Left lung (tissue), 10 donors: ENCODE results near the gene TMEM245. TPM values are rescaled to one million over a fixed set of nuclear protein-coding genes. Genes with fewer than 3 reads are reported as not detected.
"Not testable (repeated sequence)": the region's sequence is repeated elsewhere in the genome, so short reads cannot be mapped to it uniquely, and the experiment has no call there.

ENCODE experiments used
- ATAC-seq: fragments of 200-7000 bp; cut with Tn5 transposase; one replicate; pipeline ENCODE4 v1.9.1; 2020; ENCODE audit warnings: moderate library complexity
- DNase-seq, 4 donors: peaks; one replicate each; pipeline ENCODE4 v3.0.0-alpha.2; 2013 to 2020
- H3K27ac ChIP-seq, 2 donors: fragments of 200-600 bp; sonication (generic) in 1 of 2; one replicate each; pipeline versions ENCODE4 v1.5.0 to v1.8.0; 2020 to 2021
- H3K27me3 ChIP-seq, 2 donors: fragments of 200-600 bp; sonication (generic) in 1 of 2; one replicate each; pipeline versions ENCODE4 v1.5.0 to v1.8.0; 2020 to 2021
- H3K36me3 ChIP-seq, 2 donors: fragments of 200-600 bp; sonication (generic) in 1 of 2; one replicate each; pipeline versions ENCODE4 v1.5.0 to v1.8.0; 2020 to 2021
- H3K4me1 ChIP-seq, 2 donors: fragments of 200-600 bp; one replicate each; pipeline ENCODE4 v1.8.0; 2021
- H3K4me3 ChIP-seq, 2 donors: fragments of 200-600 bp; sonication (generic) in 1 of 2; one replicate each; pipeline versions ENCODE4 v1.5.0 to v1.8.0; 2020 to 2021; ENCODE audit warnings: mild to moderate bottlenecking in 1 of 2
- H3K9me3 ChIP-seq, 2 donors: fragments of 200-600 bp; sonication (generic) in 1 of 2; one replicate each; pipeline versions ENCODE4 v1.5.0 to v1.8.0; 2020 to 2021
- intact Hi-C, 2 donors: fragments of 100-400 bp; cut with DNase I; formaldehyde crosslinking; loops; one replicate each; pipeline versions ENCODE4 v1.11.2 to v1.14.2; 2022
- polyA plus RNA-seq, 6 donors: library from polyadenylated mRNA; unstranded; fragments of 120-200 nt; gene quantifications; one replicate each; pipeline ENCODE4 v1.2.1, GENCODE V29; 2013; ENCODE audit not compliant: insufficient read length in 6 of 6
- total RNA-seq, 2 donors: library from RNA; stranded (reverse); fragmentation: NEBNext Ultra II Directional; extraction: Animal tissue kit (Norgen Biotek cat#: 25700); gene quantifications; one replicate each; pipeline ENCODE4 v1.2.1, GENCODE V29; 2021
- TF ChIP-seq, protein P1 (sequence below), 2 donors: fragments of 200-600 bp; sonication (generic) in 1 of 2; IDR thresholded peaks; one replicate each; pipeline versions ENCODE4 v1.5.0 to v1.8.0; 2021; ENCODE audit warnings: antibody characterized with exemption in 2 of 2
- donor health status: DM: no; HTN: yes; CAD: no.
- donor health status: DM: no; HTN: no; CAD: no.

The TMEM245 gene
- total and polyA plus RNA-seq, 8 donors, result 61.0 to 89.2 (median 81.7) TPM

DNA sequence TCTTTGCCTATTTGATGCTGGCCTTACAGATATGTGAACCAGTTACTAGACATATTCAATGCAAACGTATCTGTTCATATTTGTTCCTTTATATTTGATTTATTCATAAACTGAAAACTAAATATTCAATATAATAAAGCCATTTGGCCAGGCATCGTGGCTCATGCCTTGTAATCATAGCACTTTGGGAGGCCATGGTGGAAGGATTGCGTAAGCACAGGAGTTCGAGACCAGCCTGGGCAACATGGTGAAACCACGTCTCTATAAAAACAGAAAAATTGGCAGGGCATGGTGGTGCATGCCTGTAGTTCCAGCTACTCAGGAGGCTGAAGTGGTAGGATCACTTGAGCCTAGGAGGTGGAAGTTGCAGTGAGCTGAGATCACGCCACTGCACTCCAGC is 57.2 kb downstream of the TMEM245 start:
- H3K27ac ChIP-seq, result no peak overlapping the region
- H3K4me1 ChIP-seq, result no peaks in the 10 kb centered on the region
- ATAC-seq (no peak), DNase-seq (no peak)
- H3K27me3 ChIP-seq, result no peaks in the 10 kb centered on the region
- intact Hi-C loops, result no loop called here
- H3K4me3 ChIP-seq, result no peak overlapping the region
- H3K36me3 ChIP-seq, result peaks cover 0 to 75% of the 10 kb centered on the region in 2 donors
- TF ChIP-seq, protein P1, sequence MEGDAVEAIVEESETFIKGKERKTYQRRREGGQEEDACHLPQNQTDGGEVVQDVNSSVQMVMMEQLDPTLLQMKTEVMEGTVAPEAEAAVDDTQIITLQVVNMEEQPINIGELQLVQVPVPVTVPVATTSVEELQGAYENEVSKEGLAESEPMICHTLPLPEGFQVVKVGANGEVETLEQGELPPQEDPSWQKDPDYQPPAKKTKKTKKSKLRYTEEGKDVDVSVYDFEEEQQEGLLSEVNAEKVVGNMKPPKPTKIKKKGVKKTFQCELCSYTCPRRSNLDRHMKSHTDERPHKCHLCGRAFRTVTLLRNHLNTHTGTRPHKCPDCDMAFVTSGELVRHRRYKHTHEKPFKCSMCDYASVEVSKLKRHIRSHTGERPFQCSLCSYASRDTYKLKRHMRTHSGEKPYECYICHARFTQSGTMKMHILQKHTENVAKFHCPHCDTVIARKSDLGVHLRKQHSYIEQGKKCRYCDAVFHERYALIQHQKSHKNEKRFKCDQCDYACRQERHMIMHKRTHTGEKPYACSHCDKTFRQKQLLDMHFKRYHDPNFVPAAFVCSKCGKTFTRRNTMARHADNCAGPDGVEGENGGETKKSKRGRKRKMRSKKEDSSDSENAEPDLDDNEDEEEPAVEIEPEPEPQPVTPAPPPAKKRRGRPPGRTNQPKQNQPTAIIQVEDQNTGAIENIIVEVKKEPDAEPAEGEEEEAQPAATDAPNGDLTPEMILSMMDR (IDR thresholded peaks at IDR 0.05), result no peak
- H3K9me3 ChIP-seq, result no peaks in the 10 kb centered on the region

DNA sequence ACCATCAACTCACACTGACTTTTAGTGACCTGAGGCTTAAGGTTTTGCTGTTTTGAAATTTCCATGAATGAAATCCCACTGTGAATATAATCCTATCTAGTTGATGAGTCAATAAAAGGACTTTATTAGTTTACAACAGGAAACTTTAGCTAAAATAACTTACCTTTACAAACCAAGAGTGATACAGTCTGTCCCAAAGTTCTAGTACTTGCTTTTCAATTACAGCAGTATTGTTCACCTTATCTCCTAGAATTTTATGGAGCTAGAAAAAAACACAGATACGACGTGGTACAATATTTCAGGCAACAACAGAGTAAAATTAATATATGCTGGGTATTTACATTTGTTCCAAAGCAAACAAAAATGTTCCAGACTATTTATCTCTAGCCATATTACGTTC is 59.6 kb downstream of the TMEM245 start:
- H3K27ac ChIP-seq, result no peak overlapping the region
- H3K9me3 ChIP-seq, result no peaks in the 10 kb centered on the region
- no peaks in the 10 kb centered on the region for H3K4me1 ChIP-seq
- DNase-seq (no peak), ATAC-seq (no peak)
- H3K4me3 ChIP-seq, result no peak overlapping the region
- H3K36me3 ChIP-seq, result peaks cover 0 to 93% of the 10 kb centered on the region in 2 donors
- H3K27me3 ChIP-seq, result no peaks in the 10 kb centered on the region
- intact Hi-C loops, result no loop called here
- TF ChIP-seq, protein P1 (IDR thresholded peaks at IDR 0.05), result no peak

DNA sequence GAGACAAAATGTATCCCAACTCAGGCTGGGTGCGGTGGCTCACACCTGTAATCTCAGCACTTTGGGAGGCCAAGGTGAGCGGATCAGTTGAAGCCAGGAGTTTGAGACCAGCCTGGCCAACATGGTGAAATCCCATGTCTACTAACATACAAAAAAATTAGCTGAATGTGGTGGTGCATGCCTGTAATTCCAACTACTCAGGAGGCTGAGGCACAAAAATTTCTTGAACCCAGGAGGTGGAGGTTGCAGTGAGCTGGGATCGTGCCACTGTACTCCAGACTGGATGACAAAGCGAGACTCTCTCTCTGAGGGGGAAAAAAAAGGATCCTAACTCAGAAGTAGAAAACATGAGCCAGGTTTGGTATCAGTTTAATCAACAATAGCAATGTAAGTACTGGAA is 66.6 kb downstream of the TMEM245 start:
- peaks cover 7 to 75% of the 10 kb centered on the region in 2 donors for H3K36me3 ChIP-seq
- DNase-seq, intact Hi-C loops, H3K4me1 ChIP-seq, H3K27me3 ChIP-seq, H3K9me3 ChIP-seq, H3K27ac ChIP-seq, ATAC-seq, H3K4me3 ChIP-seq: not testable (repeated sequence)

DNA sequence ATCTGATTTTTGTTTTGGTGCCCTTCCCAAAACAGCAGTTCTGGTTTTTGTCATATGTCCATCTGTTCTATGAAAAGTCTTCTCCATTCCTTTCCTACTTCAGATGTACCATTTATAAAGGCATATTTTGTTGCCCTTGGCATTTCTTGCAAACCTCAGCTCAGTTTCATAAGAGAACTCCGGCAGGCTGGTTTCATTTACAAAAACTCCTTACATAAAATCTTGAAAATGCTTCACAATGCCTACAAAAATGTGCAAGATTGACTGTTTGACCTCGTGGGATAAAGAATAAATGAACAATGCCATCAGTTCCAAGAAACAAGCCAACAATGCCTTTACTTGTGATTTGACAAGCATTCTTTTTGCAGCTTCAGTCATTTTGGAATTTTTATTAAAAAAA is 67.3 kb downstream of the TMEM245 start:
- ATAC-seq, result no peak
- TF ChIP-seq, protein P1 (IDR thresholded peaks at IDR 0.05), result no peak
- intact Hi-C loops, result no loop called here
- no peak overlapping the region for H3K4me3 ChIP-seq
- peaks cover 7 to 78% of the 10 kb centered on the region in 2 donors for H3K36me3 ChIP-seq
- no peak for DNase-seq
- no peak overlapping the region for H3K27ac ChIP-seq
- H3K9me3 ChIP-seq, result no peaks in the 10 kb centered on the region
- H3K4me1 ChIP-seq, result no peaks in the 10 kb centered on the region
- H3K27me3 ChIP-seq, result no peaks in the 10 kb centered on the region

DNA sequence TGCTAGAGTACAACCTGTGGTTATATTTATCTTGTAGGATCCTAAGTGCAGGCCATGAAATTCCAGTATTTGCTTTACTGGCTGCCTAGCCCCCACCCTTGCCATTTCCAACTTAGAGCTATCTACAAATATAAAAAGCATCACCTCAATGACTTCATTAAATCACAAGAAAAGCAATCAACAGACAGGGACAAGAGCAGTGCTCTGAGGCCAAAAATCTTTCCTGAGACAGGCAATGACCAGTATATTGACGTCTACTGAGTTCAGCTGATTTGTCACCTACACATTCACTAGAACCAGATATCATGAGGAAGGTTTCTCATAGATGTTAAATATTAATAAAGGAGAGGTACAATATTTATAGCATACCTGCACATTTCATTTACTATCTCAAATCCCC is 68.0 kb downstream of the TMEM245 start:
- intact Hi-C loops, result no loop called here
- TF ChIP-seq, protein P1 (IDR thresholded peaks at IDR 0.05), result no peak
- no peak overlapping the region for H3K4me3 ChIP-seq
- H3K27me3 ChIP-seq, result no peaks in the 10 kb centered on the region
- ATAC-seq, result no peak
- H3K27ac ChIP-seq, result no peak overlapping the region
- peaks cover 7 to 78% of the 10 kb centered on the region in 2 donors for H3K36me3 ChIP-seq
- DNase-seq, result no peak
- no peaks in the 10 kb centered on the region for H3K4me1 ChIP-seq
- H3K9me3 ChIP-seq, result no peaks in the 10 kb centered on the region

DNA sequence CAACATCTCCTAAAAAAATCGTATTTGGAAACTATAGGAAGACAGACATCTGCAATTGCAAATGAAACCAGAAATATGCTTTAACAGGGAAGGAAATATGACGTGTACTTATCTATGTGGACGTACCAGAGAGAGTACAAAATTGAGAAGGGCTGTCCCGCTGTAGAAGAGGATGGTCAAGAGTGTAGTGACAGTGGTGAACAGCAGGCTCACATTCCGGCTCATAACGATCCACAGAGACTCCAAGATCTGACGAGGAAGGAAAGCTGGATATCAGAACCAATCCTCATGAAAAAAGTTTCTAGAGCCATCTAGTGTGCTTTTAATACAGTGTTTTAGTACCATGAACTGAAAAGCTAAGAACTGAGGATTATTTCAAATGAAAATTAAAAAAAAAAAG is 69.3 kb downstream of the TMEM245 start:
- Histone ChIP-seq H3K9me3 (no peaks in the 10 kb centered on the region), H3K27me3 (no peaks in the 10 kb centered on the region), H3K36me3 (peaks cover 7 to 77% of the 10 kb centered on the region in 2 donors), H3K4me3 (no peak overlapping the region), H3K27ac (no peak overlapping the region), H3K4me1 (no peaks in the 10 kb centered on the region)
- intact Hi-C loops, result no loop called here
- DNase-seq (no peak), ATAC-seq (no peak)
- TF ChIP-seq, protein P1 (IDR thresholded peaks at IDR 0.05), result no peak
